Measurements from ENCODE around the gene CRISPLD2.

GRCh38 chr16:84826558-84826941 lies 6.8 kb downstream of the CRISPLD2 start:
- no peak for TF ChIP-seq CTCF (conservative IDR thresholded peaks at IDR 0.05 in 1 of 2, IDR thresholded peaks at IDR 0.05 in 1 of 2; ENCODE audit: extremely low read depth in 1 of 2, insufficient read depth in 1 of 2, low read depth in 1 of 2, low read length in 2 of 2)
- TF ChIP-seq EZH2 (IDR thresholded peaks at IDR 0.05; ENCODE audit: borderline replicate concordance, low read length), result no peak
